Left hindlimb (tissue), 1 donor: Measurements from ENCODE around the gene ADGRL1.
"Not testable (repeated sequence)": the region's sequence is repeated elsewhere in the genome, so short reads cannot be mapped to it uniquely, and the experiment has no call there.

Experiments
- DNase-seq: peaks from one replicate; pipeline ENCODE4 v3.0.0-alpha.2; 2018

ADGRL1 gene

GRCh38 chr19:14218620-14219330, 12.8 kb upstream of the ADGRL1 start:
- no peak for DNase-seq

DNA sequence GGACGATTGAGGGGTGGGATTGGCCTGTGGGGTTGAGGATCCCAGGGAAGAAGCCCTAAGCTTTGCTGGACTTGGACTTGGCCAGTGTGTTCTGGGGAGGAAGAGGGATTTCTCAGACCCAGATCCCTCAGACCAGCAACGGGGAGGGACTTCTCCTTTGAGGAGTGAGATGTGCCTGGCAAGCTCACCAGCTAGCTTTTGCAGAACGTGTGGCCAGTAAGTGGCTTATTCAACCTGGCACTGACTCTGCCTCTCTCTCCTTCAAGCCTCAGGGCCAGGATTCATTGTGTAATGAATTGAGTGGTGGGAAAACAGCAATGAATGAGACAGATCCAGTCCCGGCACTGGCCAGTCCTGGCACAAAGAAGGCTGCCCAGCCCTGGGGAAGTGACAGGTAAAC, 11.9 kb upstream of the ADGRL1 start:
- DNase-seq = not testable (repeated sequence)

- DNase-seq = no peak
These were observed 8.6 kb upstream of the ADGRL1 start for GRCh38 chr19:14214580-14214979.

DNA sequence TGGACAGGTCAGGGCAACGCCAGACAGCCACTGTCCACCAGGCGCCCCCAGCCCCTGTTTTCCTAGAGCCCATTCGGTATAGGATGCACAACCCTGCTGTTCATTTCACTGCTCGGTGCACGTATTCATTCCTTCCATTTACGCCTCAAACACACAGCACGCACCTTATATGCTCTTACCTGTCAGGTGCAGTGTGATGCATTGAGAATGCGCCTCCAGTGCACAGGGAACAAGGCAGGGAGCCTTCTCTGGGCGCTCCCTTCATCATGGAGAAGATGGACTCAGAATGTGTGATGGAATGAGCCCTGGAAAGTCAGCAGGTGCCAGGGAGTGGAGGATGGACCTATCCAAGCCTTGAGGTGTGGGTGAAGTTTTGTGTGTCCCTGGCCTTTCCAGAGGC, 4.2 kb upstream of the ADGRL1 start:
- not testable (repeated sequence) for DNase-seq

DNA sequence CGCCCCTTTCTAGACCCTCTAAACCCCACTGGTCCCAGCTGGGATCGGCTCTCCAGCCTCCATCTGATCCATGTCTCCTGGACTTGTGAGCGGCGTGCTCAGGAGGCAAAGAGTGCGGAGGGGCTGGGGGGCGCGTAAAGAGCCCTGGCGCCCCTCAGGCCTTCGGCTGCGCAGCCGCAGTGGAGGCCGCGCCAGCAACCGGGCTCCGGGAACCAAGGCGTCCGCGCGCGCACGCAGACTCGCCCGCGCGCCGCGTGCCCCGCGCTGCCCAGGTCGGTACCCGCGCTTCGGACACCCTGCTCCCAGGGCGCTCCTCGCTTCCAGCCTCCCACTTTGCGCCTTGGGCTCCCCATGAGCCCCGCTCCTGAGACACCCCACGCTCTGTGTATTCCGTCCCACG, 3.4 kb upstream of the ADGRL1 start:
- not testable (repeated sequence) for DNase-seq

DNA sequence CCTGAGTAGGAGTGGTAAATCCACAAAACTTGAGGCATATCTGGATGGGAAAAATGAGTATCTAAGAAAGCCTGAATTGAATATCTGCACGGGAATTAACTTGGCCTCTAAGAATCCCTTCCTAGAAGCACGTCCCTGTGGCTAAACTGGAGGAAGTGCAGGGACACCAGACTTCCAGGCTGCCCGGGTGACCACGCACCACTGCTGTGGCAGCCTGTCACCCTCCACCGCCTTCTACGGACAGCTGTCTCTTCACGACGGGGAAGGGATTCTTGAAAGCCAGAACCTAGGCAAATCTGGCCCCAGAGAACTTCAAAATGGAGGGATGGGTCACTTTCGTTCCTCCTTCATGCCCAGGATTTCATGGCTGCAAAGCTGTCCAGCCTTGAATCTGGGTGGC, 2.5 kb upstream of the ADGRL1 start:
- DNase-seq = not testable (repeated sequence)

DNA sequence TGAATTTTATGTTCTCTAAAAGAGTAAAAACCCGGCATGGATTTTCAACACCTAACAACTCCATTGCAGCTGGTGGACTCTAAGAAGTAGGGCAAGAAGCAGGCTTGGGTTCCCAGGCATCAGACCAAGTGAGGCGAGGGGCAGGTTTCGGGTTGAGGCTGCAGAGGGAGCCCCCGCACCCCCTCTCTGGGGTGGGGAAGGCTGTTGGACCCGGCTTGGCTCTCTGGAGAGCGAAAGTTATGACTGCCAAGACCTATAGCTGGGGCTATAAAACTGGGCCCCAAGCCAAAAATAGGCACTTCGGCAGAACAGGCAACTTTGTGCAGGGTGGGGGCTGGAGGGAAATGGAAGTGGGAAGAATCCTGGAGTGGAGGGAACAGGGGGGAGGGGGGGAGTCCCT, 1.8 kb upstream of the ADGRL1 start:
- DNase-seq = peak; percentile 72

- DNase-seq = peak; percentile 98
These were observed 1.1 kb upstream of the ADGRL1 start for GRCh38 chr19:14206737-14207726.

DNA sequence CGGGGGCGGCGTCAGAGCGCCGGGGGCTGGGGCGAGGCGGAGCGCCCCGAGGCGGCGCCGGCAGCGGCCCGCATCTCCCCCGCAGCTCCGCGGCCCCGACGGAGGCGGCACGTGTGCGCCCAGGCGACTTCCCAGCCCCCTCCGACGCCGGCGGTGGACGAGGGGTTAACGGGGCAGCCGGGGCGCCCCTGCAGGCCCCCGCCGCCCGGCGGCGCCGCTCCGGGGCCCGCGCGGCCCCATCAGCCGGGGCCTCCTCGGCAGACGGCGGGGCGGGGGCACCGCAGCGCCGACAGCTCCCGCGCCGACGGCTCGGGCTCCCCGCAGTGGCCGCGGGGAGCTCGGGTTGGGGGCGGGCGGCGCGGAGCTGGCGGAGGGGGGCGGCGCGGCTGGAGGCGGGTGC, 339 bp upstream of the ADGRL1 start:
- DNase-seq = not testable (repeated sequence)

- not testable (repeated sequence) for DNase-seq
These were observed 1.1 kb downstream of the ADGRL1 start for GRCh38 chr19:14204676-14205451.

- not testable (repeated sequence) for DNase-seq
These were observed 1.8 kb downstream of the ADGRL1 start for GRCh38 chr19:14204219-14204618.

GRCh38 chr19:14203788-14204187, 2.2 kb downstream of the ADGRL1 start:
- DNase-seq = not testable (repeated sequence)

- DNase-seq = no peak
These were observed 2.8 kb downstream of the ADGRL1 start for GRCh38 chr19:14203177-14203576.

DNA sequence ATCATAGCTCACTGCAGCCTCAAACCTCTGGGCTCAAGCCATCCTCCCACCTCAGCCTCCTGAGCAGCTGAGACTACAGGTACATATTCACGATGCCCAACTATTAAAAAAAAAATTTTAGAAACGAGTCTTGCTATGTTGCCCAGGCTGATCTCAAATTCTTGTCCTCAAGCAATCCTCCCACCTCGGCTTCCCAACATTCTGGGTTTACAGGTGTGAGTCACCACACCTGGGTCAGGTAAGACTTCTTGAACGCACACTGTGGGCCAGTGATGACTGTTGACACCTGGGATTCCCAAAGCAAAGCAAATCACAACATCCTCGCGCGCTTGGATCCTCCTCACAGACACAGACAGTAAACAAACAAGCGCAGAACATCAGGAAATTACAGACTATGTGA, 4.5 kb downstream of the ADGRL1 start:
- not testable (repeated sequence) for DNase-seq

DNA sequence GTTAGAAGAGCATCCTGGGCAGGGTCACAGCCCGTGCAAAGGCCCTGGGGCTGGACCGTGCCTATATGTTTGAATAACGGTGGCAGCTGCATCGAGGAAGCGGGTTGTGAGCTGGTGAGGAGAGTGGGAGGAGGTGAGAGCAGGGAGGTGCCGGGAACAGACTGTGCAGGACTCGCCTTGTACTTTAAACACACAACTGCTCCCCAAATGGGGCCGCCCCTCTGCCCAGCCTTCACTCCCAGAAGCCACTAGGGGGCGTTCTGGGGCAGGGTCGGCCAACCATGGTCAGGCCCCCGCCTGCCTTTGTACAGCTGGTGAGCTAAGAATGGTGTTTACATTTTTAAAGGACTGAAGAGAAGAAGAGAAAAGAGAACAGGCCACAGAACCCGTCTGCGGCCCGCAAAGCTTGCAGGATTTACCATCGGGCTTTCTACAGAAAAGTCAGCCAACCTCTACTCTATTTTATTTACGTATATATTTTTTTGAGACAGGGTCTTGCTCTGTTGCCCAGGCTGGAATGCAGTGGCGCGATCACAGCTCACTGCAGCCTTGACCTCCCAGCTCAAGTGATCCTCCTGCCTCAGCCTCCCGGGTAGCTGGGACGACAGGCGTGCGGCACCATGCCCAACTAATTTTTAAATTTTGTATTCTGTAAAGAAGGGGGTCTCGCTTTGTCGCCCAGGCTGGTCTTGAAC, 5.7 kb downstream of the ADGRL1 start:
- not testable (repeated sequence) for DNase-seq

- DNase-seq = no peak
These were observed 7.3 kb downstream of the ADGRL1 start for GRCh38 chr19:14198384-14199376.

- no peak for DNase-seq
These were observed 8.1 kb downstream of the ADGRL1 start for GRCh38 chr19:14197882-14198281.

GRCh38 chr19:14197288-14197687, 8.7 kb downstream of the ADGRL1 start:
- DNase-seq = not testable (repeated sequence)

DNA sequence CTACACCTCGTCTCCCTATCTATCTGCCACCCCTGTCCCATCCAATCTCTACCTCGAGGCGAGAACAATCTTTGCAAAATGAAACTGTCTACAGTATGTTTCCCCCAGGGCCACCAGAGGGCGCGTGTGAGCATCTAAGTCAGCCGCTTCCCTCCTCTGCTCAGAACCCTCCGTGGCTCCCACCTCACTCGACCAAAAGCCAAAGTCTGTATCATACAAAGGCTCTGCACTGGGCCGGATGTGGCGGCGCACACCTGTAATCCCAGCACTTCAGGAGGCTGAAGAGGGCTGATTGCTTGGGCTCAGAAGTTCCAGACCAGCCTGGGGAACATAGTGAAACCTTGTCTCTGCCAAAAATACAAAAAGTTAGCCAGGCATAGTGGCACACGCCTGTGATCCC, 9.9 kb downstream of the ADGRL1 start:
- not testable (repeated sequence) for DNase-seq

GRCh38 chr19:14195216-14195615, 10.8 kb downstream of the ADGRL1 start:
- not testable (repeated sequence) for DNase-seq

GRCh38 chr19:14189415-14189814, 16.6 kb downstream of the ADGRL1 start:
- no peak for DNase-seq
